Measurements from ENCODE around the gene STX17. TPM values are rescaled to one million over a fixed set of nuclear protein-coding genes. Genes with fewer than 3 reads are reported as not detected.

Gene STX17
- total RNA-seq, 4 donors from 2014 or later, result 26.0 to 41.8 (median 37.9) TPM

GRCh38 chr9:99948896-99949295, 42.4 kb downstream of the STX17 start:
- TF ChIP-seq CTCF (IDR thresholded peaks at IDR 0.05; ENCODE audit: low read depth), result no peak

GRCh38 chr9:99953861-99954507, 47.5 kb downstream of the STX17 start:
- TF ChIP-seq CTCF (IDR thresholded peaks at IDR 0.05; ENCODE audit: low read depth), result no peak

GRCh38 chr9:99954819-99955218, 48.4 kb downstream of the STX17 start:
- TF ChIP-seq CTCF (IDR thresholded peaks at IDR 0.05; ENCODE audit: low read depth), result no peak

- no peak for TF ChIP-seq CTCF (IDR thresholded peaks at IDR 0.05; ENCODE audit: low read depth)
Observed at GRCh38 chr9:99955606-99956005, 49.2 kb downstream of the STX17 start.

GRCh38 chr9:99962680-99963261, 56.3 kb downstream of the STX17 start:
- TF ChIP-seq CTCF (IDR thresholded peaks at IDR 0.05; ENCODE audit: low read depth), result no peak

- no peak for TF ChIP-seq CTCF (IDR thresholded peaks at IDR 0.05; ENCODE audit: low read depth)
Observed at GRCh38 chr9:99964336-99964735, 57.9 kb downstream of the STX17 start.

- TF ChIP-seq CTCF (IDR thresholded peaks at IDR 0.05; ENCODE audit: low read depth), result no peak
Observed at GRCh38 chr9:99966001-99966400, 59.5 kb downstream of the STX17 start.

Data from subcutaneous adipose tissue (tissue), 4 donors.